A549 (cell line): ENCODE data around the gene HBG1.

Experiments
- CTCF ChIP-seq: fragments of >200 bp; sonication (Bioruptor Twin); formaldehyde crosslinking; IDR thresholded peaks from 3 replicates; pipeline ENCODE4 v1.5.1; 2016
- MAX ChIP-seq: IDR thresholded peaks from 2 replicates; pipeline ENCODE4 v1.6.1; 2012
- MAZ ChIP-seq: fragments of 150-350 bp; IDR thresholded peaks from 2 replicates; pipeline ENCODE4 v1.6.1; 2014; ENCODE audit warnings: antibody characterized with exemption, low read depth, low read length, borderline replicate concordance
- POLR2A ChIP-seq: IDR thresholded peaks from 2 replicates; pipeline ENCODE4 v1.6.1; 2012; ENCODE audit warnings: mild to moderate bottlenecking, low read length
- REST ChIP-seq: fragments of 200-600 bp; sonication (generic); IDR thresholded peaks from 2 replicates; pipeline ENCODE4 v1.6.1; 2016; ENCODE audit warnings: antibody characterized with exemption, mild to moderate bottlenecking, moderate library complexity
- USF2 ChIP-seq: fragments of 450-650 bp; IDR thresholded peaks from 2 replicates; pipeline ENCODE4 v1.6.1; 2014; ENCODE audit warnings: antibody characterized with exemption

GRCh38 chr11:5240056-5240455 is 9.6 kb downstream of the HBG1 start:
- TF ChIP-seq CTCF (no peak), REST (no peak), MAZ (no peak), USF2 (no peak), MAX (no peak), POLR2A (no peak)
